Activated T-helper 1 cell treated with anti-CD3 and anti-CD28 coated beads, Interleukin-2, amount 50 U/mL, for 16 hours (primary cell): ENCODE data around the gene CRTC3.
"Not testable (repeated sequence)": the region's sequence is repeated elsewhere in the genome, so short reads cannot be mapped to it uniquely, and the experiment has no call there.

Source experiments
- DNase-seq, 2 donors: peaks; one replicate each; pipeline ENCODE4 v3.0.0-alpha.2; 2020; ENCODE audit warnings: low read depth in 1 of 2, low spot score in 1 of 2

The CRTC3 gene

DNA sequence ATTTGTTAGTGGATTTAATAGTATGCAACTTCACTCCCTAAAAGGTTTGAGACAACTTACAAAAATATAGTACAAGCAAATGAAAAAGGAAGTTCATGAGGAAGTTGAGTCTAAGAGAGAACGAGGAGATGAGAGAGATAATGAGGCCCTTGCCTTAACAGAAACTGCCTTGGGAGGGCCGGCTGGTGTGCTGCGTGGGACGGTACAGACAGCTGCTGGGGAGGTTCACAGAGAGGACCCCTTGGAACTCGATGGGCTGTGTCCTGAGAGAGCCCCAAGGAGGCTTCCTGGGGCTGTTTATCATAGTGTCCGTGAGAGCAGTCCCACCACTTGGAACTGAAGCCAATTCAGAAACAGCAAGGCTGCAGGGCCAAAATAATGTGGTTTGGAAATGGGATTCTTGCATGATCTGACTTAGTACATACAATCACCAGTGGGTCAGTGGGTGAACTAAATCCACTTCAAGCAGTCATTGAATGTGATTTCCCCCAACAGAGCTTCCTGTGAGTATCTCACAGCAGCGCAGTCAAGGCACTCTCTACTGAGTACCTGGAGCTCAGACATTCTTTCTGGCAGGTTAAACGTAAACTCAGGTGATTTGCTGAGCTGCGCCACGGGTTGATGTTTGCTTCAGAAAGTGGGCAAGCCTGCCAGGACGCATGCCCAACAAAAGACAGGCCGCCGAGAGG lies 90.8 kb downstream of the CRTC3 start:
- no peak for DNase-seq

DNA sequence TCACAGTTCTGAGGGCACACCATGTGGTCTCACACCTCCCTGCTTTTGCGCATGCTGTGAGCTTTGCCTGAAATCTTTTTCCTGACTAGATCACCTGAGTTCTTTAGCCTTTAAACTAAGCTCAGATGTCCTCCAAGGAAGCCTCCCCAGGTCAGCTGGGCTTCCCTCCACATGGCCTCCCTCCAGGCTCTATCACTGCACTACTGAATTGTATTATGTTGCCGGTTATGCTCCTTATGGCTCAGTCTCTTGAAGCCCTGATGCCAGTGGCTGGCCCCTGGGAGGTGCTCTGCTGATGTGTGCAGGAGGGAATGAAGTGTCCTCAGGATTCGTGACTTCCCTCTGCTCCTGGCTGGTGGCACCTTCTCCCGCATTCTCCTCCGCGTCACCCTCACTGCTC lies 94.1 kb downstream of the CRTC3 start:
- DNase-seq = no peak

DNA sequence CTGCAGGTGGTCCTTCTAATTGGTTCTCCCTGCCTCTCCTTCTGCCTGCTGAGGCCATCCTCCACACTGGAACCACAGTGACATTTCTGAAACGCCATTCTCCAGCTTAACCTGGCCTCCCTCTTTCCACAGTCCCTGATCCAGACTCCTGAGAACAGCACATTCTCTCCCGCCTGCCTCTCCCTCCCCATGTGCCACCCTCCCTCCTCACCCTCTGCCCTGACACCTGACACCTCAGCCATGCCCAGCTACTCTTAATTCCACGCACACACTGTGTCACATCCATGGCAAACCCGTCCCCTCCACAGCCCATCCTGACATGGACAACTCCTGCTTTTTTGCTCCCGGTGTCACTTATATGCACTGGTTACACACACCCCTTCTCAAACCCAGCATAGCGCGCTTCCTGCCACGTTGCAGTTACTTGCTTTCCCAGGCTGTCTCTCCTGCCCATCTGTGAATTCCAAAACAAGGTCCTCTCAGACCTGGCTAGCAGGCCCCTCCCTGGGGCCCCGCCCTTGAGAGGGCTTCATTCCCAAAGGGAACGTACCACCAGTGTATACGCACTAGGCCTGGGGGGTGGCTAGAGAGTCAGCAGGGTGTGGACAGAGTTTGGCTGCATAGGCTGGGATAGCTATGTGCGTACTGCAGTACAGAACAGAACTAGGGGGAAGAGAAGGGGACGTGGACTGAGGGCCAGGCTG lies 94.7 kb downstream of the CRTC3 start:
- DNase-seq = no peak

DNA sequence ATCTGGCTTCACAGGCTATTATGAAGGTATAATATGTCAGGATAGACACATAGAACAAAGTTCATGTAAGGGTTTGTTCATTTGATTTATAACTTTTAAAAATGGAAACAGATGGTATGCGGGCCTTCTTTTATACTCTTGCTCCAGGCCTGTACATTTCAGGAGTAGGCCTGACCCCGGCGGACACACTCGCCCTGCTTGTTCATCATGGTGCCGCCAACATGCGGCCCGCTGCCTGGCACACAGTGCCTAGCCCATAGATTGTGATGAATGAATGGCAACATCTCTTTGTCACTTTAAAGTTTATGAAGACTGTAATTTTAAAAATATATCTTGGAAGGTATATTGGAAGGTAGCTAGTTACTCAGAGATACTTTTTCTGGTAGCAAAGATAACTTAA lies 95.3 kb downstream of the CRTC3 start:
- no peak for DNase-seq

DNA sequence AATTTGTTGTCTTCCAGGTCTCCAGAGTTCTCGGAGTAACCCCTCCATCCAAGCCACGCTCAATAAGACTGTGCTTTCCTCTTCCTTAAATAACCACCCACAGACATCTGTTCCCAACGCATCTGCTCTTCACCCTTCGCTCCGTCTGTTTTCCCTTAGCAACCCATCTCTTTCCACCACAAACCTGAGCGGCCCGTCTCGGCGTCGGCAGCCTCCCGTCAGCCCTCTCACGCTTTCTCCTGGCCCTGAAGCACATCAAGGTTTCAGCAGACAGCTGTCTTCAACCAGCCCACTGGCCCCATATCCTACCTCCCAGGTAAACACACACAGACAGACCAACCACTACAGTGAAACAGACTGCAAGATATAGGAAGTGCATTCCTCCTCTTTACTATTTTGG lies 99.5 kb downstream of the CRTC3 start:
- no peak for DNase-seq

DNA sequence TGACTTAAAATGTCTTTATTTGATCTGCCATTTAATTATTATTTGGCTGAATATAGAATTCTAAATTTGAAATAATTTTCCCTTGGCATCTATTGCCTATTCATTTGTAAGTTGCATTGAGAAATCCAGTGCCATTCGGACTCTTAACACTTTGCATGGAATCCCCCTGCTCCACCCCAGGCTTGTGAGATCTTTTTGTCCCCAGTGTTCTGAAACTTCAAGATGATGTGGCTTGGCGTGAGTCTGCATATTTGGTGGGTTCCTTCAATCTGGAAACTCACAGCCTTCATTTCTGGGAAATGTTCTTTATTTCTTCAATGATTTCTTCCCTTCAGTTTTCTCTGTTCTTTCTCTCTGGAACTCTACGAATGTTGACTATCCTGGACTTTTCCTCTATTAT lies 103.6 kb downstream of the CRTC3 start:
- no peak for DNase-seq

DNA sequence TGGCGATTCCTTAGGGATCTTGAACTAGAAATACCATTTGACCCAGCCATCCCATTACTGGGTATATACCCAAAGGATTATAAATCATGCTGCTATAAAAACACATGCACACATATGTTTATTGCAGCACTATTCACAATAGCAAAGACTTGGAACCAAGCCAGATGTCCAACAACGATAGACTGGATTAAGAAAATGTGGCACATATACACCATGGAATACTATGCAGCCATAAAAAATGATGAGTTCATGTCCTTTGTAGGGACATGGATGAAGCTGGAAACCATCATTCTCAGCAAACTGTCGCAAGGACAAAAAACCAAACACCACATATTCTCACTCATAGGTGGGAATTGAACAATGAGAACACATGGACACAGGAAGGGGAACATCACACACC lies 107.3 kb downstream of the CRTC3 start:
- DNase-seq = not testable (repeated sequence)

DNA sequence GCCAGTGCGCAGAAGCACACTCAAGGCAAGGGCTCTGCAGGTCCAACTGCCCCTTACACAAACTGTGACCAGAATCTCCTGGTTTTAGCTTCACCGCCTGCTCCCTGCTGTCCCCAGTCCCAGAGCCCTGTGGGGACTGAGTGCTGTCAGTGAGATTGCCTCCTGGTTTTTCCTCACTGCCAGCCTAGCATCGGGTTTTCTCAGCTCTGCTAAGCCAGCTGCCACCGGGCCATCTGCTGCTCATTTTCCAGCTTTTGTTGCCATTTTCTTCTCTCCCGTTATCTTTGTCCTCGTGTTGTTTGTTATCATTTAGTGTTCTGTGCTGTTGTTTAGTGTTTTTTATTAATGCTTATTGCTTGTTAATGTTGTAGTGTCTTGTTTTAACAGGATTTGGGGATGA lies 108.0 kb downstream of the CRTC3 start:
- DNase-seq = no peak

DNA sequence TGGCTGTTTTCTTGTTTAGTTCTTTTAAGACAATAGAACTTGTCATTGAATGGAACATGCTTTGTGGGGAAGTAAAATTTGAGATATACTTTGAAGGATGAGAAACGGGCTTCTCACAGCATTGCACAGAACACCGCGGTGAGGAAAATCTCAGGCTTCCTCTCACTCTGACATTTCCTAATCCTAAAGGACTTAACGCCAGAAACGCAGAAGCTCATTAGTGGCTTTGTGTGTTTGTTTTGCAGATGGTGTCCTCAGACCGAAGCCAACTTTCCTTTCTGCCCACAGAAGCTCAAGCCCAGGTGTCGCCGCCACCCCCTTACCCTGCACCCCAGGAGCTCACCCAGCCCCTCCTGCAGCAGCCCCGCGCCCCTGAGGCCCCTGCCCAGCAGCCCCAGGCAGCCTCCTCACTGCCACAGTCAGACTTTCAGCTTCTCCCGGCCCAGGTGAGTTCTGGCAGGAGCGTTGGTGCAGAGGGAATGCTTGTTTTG lies 108.5 kb downstream of the CRTC3 start:
- no peak for DNase-seq

DNA sequence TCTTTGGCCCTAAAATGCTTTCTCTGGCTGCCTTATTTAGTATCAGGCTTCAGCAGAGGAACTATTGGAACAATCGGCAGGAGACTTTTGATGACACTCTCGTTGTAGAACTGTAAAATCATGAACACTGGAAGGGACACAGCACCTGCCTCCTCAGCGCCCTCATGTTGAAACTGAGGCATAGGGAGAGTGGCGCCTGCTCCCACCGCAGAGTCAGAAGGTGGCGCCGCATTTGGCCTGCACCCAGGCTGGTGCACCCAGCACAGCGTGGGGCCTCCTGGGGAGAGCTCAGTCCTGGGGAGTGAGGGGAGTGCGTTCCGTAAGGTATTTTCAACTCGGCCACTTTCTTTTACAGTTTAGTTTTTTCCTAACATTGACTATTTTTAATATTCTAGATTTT lies 109.2 kb downstream of the CRTC3 start:
- DNase-seq = no peak

DNA sequence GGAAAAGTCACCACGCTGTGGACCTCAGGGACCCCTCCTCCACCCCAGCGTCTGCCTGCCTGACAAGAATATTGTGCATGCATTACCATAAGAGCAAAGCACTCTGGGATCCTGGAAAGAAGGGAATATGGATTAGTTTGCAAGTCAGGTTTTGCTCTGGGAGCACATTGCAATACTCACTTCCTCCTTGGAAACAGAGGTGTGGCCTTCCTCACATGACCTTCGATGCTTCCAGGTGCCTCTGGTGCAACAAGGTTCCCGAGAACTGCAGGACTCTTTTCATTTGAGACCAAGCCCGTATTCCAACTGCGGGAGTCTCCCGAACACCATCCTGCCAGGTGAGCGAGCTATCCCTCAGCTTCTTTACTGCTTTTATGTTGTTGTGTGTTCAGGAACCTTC lies 111.1 kb downstream of the CRTC3 start:
- DNase-seq = no peak

DNA sequence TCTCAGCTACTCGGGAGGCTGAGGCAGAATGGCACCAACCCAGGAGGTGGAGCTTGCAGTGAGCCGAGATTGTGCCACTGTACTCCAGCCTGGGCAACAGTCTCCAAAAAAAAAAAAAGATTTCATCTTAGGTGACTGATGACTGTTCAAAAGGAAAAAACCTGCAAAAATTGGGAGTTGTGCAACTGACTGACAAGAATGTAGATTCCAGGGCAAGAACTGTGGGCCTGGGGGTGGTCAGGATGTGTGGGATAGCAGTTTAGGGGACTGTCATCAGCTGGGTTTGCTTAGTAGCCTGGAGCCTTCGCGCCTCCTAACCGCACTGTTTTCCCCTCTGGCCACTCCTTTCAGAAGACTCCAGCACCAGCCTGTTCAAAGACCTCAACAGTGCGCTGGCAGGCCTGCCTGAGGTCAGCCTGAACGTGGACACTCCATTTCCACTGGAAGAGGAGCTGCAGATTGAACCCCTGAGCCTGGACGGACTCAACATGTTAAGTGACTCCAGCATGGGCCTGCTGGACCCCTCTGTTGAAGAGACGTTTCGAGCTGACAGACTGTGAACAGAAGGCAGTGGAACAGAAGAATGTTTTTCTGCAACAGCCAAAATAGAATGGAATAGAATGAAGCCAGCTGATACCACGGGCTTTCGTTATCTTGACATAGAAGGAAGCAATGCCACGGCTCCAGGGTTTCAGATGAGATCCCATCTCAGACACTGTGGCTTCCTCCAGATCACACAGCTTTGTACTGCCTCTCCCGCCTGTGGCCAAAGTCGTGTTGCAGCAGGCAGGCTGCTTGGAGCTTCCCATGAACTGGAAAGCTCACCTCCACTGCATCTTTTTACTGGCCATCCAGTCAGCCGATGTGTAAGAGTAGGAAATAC lies 112.1 kb downstream of the CRTC3 start:
- no peak for DNase-seq

DNA sequence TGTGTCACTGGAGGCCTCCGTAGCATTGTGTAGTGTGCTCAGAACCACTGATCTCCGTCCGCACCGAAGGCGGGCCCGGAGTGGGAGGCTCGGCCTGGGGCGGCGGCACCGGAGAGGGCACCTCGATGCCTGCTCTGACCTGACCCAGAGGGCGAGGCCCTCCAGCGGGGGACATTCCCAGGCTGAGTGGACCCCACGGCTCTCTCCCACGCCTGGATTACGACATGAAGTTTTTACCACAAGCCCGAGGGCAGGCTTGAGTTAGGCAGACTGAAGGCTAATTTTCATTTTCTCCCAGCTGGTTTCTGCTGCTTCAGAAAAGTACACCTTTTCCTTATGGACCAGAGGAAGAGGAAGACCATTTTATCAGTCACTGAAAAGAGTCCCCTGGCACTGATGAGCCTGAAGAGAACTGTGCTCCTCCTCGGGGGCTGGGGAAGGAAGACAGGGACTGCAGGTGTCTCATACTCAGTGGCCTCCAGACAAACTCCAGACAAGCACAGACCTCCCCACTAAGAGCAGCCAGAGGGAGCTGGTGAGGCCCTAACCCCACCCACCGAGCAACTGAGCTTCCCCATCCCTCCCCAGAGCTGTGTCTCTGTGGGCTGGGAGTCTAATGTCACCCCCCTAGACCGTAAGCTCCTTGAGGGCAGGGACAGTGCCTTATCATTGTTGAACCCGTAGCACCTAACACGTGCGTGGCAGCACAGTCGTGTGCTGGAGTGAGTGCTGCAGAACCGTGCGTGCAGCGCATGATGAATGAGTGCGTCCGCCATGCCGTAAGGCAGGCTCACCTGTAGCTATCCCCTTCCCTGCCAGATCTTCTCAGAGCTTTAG lies 113.0 kb downstream of the CRTC3 start:
- no peak for DNase-seq

DNA sequence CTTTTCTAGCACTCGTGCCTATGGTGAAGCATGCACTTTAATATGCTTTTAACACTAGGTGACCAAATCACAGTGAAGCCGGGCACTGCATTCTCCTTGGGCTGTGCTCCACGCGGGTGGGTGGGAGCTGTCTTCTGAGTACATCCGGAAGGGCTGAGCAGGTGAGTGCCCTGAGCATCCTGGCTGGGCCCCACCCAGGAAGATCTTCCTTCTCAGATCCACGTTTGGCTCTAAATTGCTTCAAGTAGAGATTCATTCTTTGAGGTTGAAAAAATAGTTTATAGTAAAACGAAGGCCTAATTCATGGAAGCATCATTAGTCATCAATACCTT lies 113.5 kb downstream of the CRTC3 start:
- no peak for DNase-seq

DNA sequence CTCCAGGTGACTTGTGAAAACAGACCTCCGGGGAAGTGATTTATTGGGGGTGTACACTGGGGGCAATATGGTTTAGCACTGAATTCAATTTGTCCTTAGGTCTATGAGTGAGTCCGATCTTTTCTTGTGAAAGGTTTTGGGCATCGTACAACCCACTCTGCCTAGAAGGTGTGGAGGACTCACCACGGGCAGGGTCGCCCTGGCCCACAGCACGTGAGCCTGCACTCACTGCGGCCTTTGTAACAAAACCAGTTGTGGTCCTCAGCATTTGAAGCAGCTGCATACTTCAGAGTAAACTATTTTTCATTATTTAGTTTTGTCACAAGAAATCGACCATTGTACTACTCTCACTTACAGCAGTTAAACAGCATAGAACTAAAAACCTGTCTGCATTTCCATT lies 114.8 kb downstream of the CRTC3 start:
- no peak for DNase-seq

DNA sequence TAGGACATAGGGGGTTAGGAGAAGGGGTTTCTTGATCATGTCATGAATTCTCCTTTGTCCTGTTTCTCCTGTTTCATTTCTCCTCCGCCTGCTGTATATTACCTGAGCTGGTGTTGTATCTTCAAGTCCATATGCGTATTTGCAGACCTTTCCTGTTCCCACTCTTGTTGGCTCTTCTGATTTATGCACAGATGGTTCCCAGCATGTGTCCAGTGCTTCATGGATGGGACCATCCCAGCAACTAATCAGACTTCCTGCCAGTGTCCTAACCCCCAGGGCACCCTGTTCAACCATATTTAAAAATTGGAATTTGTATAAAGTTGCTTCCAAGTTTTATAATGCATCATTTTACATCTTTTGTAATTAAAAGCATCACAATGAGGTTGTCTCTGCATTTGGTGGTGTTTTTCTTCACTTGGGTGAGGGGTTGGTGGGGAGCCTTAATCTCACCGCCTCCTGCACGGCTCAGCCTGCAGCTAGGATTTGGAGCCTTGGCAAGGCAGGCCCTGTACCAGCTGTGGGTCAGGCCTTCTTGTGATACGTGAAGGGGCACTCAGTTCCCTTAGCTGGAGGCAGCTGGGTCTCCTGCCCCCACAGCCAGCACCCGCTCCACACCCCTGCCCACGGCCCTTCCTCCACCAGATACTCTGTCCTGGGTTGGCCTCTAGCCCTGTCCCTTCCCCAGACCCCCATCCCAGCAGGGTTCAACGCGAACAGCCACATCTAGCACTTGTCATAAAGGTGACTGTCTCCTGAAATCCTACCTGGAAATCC lies 115.4 kb downstream of the CRTC3 start:
- DNase-seq = no peak

DNA sequence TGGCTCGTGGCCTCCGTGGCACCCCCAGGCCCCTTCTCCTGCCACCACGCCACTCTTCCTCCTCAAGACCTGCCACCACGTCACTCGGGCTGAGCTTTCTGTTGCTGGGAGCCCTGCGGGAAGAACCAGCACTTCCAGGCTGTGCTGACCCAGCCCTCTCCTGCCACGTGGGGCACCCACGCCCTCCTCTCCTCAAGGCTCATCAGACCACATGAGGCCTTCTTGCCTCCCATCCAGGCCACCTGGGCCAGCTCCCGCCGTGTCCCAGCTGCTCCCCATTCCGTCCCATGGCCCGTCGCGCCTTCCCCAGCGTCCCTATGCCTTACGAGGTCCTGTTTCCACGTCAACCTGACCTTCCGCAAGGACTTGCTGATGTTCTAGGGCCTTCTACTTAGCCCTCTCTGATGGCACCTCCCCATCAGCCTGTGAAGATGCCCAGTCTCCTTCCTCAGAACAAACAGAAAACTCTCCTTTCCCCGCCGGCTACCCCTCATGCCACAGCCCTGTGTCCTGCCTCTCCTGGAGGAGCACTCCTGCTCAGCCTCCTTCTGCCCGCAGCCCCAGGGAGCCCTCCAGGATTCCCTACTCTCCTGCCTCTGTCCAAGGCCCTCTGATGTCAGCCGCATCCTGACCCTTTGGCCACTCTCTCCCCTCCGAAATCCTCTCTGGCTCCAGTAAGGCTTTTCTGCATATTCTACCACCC lies 116.3 kb downstream of the CRTC3 start:
- no peak for DNase-seq

DNA sequence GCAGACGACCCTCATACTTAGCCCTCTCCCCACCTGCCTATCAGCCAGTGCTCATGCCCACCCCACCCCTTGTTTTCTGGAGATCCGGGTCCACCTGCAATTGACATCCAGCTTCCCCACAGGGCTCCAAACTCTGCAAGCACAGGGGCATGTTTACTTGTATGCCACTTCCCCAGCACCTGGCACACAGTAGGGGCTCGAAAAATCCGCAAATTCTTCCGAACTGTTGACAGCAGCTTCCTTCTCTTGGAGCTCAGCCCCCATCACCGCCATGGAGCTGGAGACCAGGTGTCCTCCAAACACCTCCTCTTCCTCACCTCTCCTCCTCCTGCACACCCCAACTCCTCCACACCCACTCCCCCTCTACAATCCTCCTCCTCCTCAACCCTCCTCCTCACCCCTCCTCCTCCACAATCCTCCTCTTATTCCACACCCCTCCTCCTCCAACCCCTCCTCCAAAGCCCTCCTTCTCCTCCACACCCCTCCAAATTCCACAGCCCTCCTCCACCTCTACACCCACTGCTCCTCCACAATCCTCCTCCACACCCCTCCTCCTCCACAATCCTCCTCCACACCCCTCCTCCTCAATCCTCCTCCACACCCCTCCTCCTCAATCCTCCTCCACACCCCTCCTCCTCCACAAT lies 117.1 kb downstream of the CRTC3 start:
- DNase-seq = no peak

DNA sequence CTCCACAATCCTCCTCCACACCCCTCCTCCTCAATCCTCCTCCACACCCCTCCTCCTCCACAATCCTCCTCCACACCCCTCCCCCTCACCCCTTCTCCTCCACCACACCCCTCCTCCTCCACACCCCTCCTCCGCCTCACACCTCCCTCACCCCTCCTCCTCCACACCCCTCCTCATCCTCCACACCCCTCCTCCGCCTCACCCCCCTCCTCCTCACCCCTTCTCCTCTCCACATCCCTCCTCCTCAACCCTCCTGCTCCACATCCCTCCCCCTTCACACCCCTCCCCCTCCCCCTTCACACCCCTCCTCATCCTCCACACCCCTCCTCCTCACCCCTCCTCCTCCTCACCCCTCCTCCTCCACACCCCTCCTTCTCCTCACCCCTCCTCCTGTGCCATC lies 117.6 kb downstream of the CRTC3 start:
- DNase-seq = no peak
